BE2C (cell line): ENCODE data around the gene DHRS3.

ENCODE experiments used
- DNase-seq: peaks from one replicate; pipeline ENCODE4 v3.0.0-alpha.2; 2020
- H3K27me3 ChIP-seq: fragments of 250-450 bp; sonication (Bioruptor Pico); 2 replicates; pipeline ENCODE4 v1.5.1; 2020; ENCODE audit warnings: mild to moderate bottlenecking
- H3K36me3 ChIP-seq: fragments of 250-450 bp; sonication (Bioruptor Pico); 2 replicates; pipeline ENCODE4 v1.5.1; 2020; ENCODE audit warnings: mild to moderate bottlenecking
- H3K4me1 ChIP-seq: fragments of 250-450 bp; sonication (Bioruptor Pico); 2 replicates; pipeline ENCODE4 v1.5.1; 2020
- H3K4me3 ChIP-seq: 2 replicates; pipeline ENCODE4 v1.5.1; 2011; ENCODE audit warnings: low read depth, low read length
- H3K9me3 ChIP-seq: fragments of 250-450 bp; sonication (Bioruptor Pico); 2 replicates; pipeline ENCODE4 v1.5.1; 2020
- CTCF ChIP-seq: IDR thresholded peaks from 2 replicates; pipeline ENCODE4 v1.5.1; 2012; ENCODE audit warnings: mild to moderate bottlenecking, low read depth, low read length

Gene DHRS3

GRCh38 chr1:12543740-12544154 is 74.3 kb downstream of the DHRS3 start:
- no peaks in the 10 kb centered on the region for H3K27me3 ChIP-seq
- no peaks in the 10 kb centered on the region for H3K9me3 ChIP-seq
- TF ChIP-seq CTCF: no peak
- DNase-seq: no peak
- H3K4me3 ChIP-seq: no peak overlapping the region
- H3K4me1 ChIP-seq: no peaks in the 10 kb centered on the region
- no peaks in the 10 kb centered on the region for H3K36me3 ChIP-seq

- no peak for DNase-seq
- Histone ChIP-seq H3K4me3 (no peak overlapping the region), H3K36me3 (no peaks in the 10 kb centered on the region), H3K4me1 (no peaks in the 10 kb centered on the region), H3K9me3 (no peaks in the 10 kb centered on the region), H3K27me3 (no peaks in the 10 kb centered on the region)
- TF ChIP-seq CTCF: no peak
Measured at GRCh38 chr1:12542616-12543592, 75.1 kb downstream of the DHRS3 start.

GRCh38 chr1:12542138-12542465 is 75.9 kb downstream of the DHRS3 start:
- no peaks in the 10 kb centered on the region for H3K4me1 ChIP-seq
- DNase-seq: no peak
- no peak for TF ChIP-seq CTCF
- H3K9me3 ChIP-seq: no peaks in the 10 kb centered on the region
- no peak overlapping the region for H3K4me3 ChIP-seq
- H3K36me3 ChIP-seq: no peaks in the 10 kb centered on the region
- no peaks in the 10 kb centered on the region for H3K27me3 ChIP-seq

- H3K36me3 ChIP-seq: no peaks in the 10 kb centered on the region
- no peaks in the 10 kb centered on the region for H3K27me3 ChIP-seq
- H3K9me3 ChIP-seq: no peaks in the 10 kb centered on the region
- DNase-seq: no peak
- TF ChIP-seq CTCF: no peak
- H3K4me1 ChIP-seq: no peaks in the 10 kb centered on the region
- H3K4me3 ChIP-seq: no peak overlapping the region
Measured at GRCh38 chr1:12541274-12542137, 76.5 kb downstream of the DHRS3 start.

GRCh38 chr1:12540580-12541273 is 77.3 kb downstream of the DHRS3 start:
- no peaks in the 10 kb centered on the region for H3K9me3 ChIP-seq
- DNase-seq: no peak
- H3K4me1 ChIP-seq: no peaks in the 10 kb centered on the region
- H3K4me3 ChIP-seq: no peak overlapping the region
- TF ChIP-seq CTCF: no peak
- H3K36me3 ChIP-seq: no peaks in the 10 kb centered on the region
- no peaks in the 10 kb centered on the region for H3K27me3 ChIP-seq
